Measurements from ENCODE around the gene GLIS1. TPM values are rescaled to one million over a fixed set of nuclear protein-coding genes. Genes with fewer than 3 reads are reported as not detected.

The GLIS1 gene
- total and polyA plus RNA-seq, 2 of the 8 experiments (the other 6 are each of a cell fraction or from before 2014, with no cell fraction given): 0.15 to 0.22 TPM

GRCh38 chr1:53695116-53695515, 43.8 kb downstream of the GLIS1 start (continued):
- TF ChIP-seq CHD7 (IDR thresholded peaks at IDR 0.05; ENCODE audit: insufficient replicate concordance, low read length) (no peak), KDM5A (IDR thresholded peaks at IDR 0.05; ENCODE audit: low read length) (no peak), BACH1 (IDR thresholded peaks at IDR 0.05; ENCODE audit: low read length) (no peak), TBP (IDR thresholded peaks at IDR 0.05; ENCODE audit: low read depth, low read length) (no peak), CBX5 (IDR thresholded peaks at IDR 0.05; ENCODE audit: low read depth, low read length) (no peak), CHD1 (IDR thresholded peaks at IDR 0.05; ENCODE audit: low read depth, low read length) (no peak), EZH2 (IDR thresholded peaks at IDR 0.05; ENCODE audit: low read depth, low read length, severe bottlenecking) (no peak), SAP30 (IDR thresholded peaks at IDR 0.05; ENCODE audit: insufficient read depth, insufficient replicate concordance, low read length) (no peak), USF2 (IDR thresholded peaks at IDR 0.05; ENCODE audit: low read length) (no peak), BCL11A (IDR thresholded peaks at IDR 0.05; ENCODE audit: low read depth in 2 of 2, low read length in 2 of 2) (no peak), SP1 (IDR thresholded peaks at IDR 0.05; ENCODE audit: low read depth, low read length) (no peak)

Data from H1 (cell line).